AG04449 (cell line): Measurements from ENCODE around the gene OR12D3.

Source experiments
- CTCF ChIA-PET: fragments of 350-600 bp; formaldehyde crosslinking; extraction: SDS; loops from one replicate; lab custom pipeline; 2021; ENCODE audit warnings: antibody characterized with exemption; lab: Yijun Ruan, JAX
- POLR2A ChIA-PET: fragments of 400-600, 350-600 bp; formaldehyde crosslinking; extraction: SDS; loops from one replicate; lab custom pipeline; 2020; ENCODE audit warnings: antibody characterized with exemption, inconsistent platforms; lab: Yijun Ruan, JAX
- DNase-seq: peaks from one replicate; pipeline ENCODE4 v3.0.0-alpha.2; 2010; ENCODE audit warnings: low read depth, low spot score
- H3K4me3 ChIP-seq: 2 replicates; pipeline ENCODE4 v1.5.1; 2011; ENCODE audit warnings: low read depth, mild to moderate bottlenecking, control low read depth, low read length
- TF ChIP-seq, protein P1 (sequence below): IDR thresholded peaks from one replicate; pipeline ENCODE4 v1.5.1; 2011; ENCODE audit warnings: mild to moderate bottlenecking, moderate library complexity, low read length, control low read depth, inconsistent platforms; ENCODE audit not compliant: insufficient read depth; ENCODE audit errors: missing control alignments

Gene OR12D3, protein sequence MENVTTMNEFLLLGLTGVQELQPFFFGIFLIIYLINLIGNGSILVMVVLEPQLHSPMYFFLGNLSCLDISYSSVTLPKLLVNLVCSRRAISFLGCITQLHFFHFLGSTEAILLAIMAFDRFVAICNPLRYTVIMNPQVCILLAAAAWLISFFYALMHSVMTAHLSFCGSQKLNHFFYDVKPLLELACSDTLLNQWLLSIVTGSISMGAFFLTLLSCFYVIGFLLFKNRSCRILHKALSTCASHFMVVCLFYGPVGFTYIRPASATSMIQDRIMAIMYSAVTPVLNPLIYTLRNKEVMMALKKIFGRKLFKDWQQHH

GRCh38 chr6:29375191-29375590, at the start of gene OR12D3:
Gene OR12D3, minus strand, starts transcription at chr6:29375291. Its CDS starts 4 bp downstream, at chr6:29375287.
- no peak within 1 kb of the TSS for H3K4me3 ChIP-seq
- no peak for DNase-seq
- POLR2A ChIA-PET, result no interaction called here
- TF ChIP-seq, protein P1, sequence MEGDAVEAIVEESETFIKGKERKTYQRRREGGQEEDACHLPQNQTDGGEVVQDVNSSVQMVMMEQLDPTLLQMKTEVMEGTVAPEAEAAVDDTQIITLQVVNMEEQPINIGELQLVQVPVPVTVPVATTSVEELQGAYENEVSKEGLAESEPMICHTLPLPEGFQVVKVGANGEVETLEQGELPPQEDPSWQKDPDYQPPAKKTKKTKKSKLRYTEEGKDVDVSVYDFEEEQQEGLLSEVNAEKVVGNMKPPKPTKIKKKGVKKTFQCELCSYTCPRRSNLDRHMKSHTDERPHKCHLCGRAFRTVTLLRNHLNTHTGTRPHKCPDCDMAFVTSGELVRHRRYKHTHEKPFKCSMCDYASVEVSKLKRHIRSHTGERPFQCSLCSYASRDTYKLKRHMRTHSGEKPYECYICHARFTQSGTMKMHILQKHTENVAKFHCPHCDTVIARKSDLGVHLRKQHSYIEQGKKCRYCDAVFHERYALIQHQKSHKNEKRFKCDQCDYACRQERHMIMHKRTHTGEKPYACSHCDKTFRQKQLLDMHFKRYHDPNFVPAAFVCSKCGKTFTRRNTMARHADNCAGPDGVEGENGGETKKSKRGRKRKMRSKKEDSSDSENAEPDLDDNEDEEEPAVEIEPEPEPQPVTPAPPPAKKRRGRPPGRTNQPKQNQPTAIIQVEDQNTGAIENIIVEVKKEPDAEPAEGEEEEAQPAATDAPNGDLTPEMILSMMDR, result no peak
- CTCF ChIA-PET, result no interaction called here

DNA sequence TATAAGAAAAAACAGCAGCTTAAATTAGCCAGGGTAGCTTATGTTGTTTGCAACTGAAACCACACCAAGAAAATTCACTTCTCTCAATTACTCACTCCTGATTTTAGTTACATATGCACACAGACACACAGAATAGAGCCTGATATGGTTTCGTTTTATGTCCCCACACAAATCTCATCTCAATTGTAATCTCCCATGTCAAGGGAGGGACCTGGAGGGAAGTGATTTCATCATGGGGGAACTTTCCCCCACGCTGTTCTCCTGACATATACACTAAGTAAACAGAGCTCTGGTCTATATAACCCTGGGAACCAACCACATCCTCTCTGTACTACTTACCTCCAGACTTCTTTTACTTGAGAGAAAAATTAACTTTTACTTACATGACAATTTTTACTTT, 49.5 kb upstream of the OR12D3 start:
- H3K4me3 ChIP-seq, result no peak overlapping the region
- TF ChIP-seq, protein P1, result no peak
- no peak for DNase-seq
- CTCF ChIA-PET, result no interaction called here
- POLR2A ChIA-PET, result no interaction called here

- ChIA-PET CTCF (no interaction called here), POLR2A (no interaction called here)
- TF ChIP-seq, protein P1, result no peak
- no peak for DNase-seq
- H3K4me3 ChIP-seq, result no peak overlapping the region
These were observed 49.1 kb upstream of the OR12D3 start for GRCh38 chr6:29424168-29424567.

DNA sequence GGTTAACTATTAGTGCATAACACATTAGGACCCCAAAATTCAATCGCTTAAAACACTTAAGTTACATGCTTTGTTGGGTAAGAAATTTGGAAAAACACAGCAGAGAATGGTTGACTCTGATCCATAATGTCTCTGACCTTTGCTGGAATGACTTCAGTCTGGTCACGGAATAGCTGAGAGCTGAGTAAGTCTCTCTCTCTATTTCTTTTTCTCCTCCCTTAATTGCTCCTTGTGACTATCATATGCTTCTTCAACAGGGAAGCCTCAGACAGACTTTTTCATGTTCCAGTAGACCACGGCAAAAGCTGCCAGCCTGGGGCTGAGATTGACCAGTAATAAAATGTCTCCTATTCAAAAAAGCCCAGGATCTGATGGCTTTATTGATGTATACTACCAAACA, 44.4 kb upstream of the OR12D3 start:
- ChIA-PET POLR2A (no interaction called here), CTCF (no interaction called here)
- H3K4me3 ChIP-seq, result no peak overlapping the region
- TF ChIP-seq, protein P1, result no peak
- DNase-seq, result no peak

DNA sequence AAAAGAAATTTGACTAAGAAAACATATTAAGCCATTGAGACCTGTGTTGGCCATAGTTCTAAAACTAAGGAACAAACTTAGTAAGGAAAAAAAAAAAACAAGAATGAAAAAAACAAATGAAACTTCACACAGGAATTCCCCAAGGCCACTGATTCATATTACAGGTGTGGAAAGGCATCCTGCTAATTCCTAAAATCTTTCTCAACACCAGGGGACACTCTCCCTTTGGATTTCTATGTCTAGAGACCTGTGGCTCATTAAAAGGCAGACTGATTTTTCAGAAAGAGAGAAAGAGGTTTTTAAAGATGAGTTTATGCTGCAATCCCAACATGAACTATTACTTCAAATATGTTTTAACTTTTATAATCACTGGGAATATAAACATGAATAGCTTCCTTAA, 39.5 kb upstream of the OR12D3 start, which contains the start of gene OR12D1:
TSS of gene OR12D1 (plus strand) at position 341 of the 400 bp plus-strand sequence.
- CTCF ChIA-PET, result no interaction called here
- DNase-seq, result no peak
- POLR2A ChIA-PET, result no interaction called here
- TF ChIP-seq, protein P1, result no peak
- no peak within 1 kb of the TSS for H3K4me3 ChIP-seq

DNA sequence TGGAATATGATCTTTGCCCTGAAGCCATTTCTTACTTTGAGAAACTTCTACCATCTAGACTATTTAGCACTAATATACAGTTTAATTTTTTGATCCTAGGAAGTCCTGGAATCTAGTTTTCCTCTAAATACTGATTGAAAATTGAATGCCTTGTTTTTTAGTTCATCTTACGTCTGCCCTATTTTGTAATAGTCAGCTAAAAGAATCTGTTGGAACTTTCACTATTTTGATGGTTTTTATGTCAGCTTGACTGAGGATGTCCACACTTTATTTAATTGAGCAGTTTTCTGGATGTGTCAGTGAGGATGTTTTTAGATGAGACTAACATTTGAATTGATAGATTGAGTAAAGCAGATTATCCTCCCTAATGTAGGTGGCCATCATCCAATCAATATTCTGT, 28.7 kb upstream of the OR12D3 start:
- no peak for DNase-seq
- no peak overlapping the region for H3K4me3 ChIP-seq
- CTCF ChIA-PET, result no interaction called here
- POLR2A ChIA-PET, result no interaction called here
- TF ChIP-seq, protein P1, result no peak
